ENCODE data around the gene CABP1. TPM values are rescaled to one million over a fixed set of nuclear protein-coding genes. Genes with fewer than 3 reads are reported as not detected.

CABP1 gene
- total RNA-seq = 1 to 10 TPM in 1 of 4 donors, not detected in 3; 1.3 TPM

DNA sequence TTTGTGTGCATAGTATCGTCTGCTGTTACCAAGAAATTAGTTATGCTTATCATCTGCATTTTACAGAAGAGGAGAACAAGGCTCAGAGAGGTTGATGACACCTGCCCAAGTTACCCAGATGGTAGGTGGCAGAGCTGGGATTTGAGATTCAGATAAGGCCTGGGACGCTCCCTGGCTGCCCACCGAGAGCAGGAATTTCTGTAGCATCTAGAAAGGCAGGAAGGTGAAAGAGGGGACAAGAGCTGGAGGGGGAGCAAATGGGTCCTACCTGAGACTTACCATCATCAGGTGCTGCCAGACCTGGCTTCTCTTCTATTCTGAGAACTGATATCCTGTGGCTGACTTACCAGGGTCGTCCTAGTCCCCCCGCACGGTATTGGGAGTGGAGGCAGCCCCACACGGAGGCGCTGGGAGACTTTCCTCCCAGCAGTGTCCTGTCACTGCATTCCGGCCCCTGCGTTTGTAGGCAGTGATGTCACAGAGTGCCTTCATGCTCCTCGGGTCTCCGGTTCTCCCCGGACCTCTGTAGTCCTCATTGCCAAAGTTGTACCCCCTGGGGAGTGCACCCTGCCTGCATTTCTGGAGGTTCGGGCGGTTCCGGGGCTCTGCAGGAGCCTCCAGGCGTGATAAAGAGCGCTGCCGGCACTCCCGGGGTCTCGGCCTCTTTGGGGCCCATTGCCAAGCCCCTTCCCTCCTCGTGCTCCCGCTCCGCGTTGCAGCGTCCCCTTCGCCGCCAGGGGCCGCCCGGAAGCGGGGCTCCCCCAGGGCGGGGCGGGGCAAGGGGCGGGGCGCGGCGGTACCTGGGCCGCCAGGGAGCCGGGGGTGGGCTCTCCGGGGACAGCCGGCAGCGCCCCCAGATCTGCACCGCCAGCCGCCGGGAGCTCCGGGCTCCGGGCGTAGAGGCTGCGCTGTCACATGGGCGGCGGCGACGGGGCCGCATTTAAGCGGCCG is at the start of gene CABP1:
Gene CABP1, plus strand, starts transcription at position 856 of the 951 bp plus-strand sequence. Its CDS starts 60 bp downstream, at position 916.
- TF ChIP-seq, protein P1, sequence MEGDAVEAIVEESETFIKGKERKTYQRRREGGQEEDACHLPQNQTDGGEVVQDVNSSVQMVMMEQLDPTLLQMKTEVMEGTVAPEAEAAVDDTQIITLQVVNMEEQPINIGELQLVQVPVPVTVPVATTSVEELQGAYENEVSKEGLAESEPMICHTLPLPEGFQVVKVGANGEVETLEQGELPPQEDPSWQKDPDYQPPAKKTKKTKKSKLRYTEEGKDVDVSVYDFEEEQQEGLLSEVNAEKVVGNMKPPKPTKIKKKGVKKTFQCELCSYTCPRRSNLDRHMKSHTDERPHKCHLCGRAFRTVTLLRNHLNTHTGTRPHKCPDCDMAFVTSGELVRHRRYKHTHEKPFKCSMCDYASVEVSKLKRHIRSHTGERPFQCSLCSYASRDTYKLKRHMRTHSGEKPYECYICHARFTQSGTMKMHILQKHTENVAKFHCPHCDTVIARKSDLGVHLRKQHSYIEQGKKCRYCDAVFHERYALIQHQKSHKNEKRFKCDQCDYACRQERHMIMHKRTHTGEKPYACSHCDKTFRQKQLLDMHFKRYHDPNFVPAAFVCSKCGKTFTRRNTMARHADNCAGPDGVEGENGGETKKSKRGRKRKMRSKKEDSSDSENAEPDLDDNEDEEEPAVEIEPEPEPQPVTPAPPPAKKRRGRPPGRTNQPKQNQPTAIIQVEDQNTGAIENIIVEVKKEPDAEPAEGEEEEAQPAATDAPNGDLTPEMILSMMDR (IDR thresholded peaks at IDR 0.05; ENCODE audit: low read depth) = no peak

DNA sequence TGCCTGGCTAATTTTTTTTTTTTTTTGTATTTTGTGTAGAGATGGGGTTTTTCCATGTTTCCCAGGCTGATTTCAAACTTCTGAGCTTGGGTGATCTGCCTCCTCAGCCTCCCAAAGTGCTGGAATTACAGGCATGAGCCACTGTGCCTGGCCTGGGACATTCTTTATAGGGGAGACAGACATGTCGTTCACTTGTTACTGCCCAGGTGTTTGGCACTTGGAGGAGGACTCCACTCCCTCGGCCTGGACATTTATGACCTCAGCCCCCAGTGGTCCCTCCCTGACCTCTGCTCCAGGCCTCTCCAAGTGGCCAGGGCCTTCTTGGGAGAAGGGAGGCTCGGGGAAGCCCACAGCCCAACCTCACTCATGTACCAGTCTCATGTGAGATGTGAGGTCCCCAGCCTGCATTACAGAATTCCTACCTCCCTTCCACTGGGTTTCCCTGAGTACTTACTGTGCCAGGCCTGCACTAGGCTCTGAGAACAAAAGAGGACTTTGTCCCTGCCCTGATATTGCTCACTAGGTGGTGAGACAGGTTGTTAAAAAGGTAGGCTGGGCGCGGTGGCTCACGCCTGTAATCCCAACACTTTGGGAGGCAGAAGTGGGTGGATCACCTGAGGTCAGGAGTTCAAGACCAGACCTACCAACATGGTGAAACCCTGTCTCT is 49.6 kb upstream of the CABP1 start:
- TF ChIP-seq, protein P1 (IDR thresholded peaks at IDR 0.05; ENCODE audit: low read depth) = no peak

- TF ChIP-seq, protein P1 (IDR thresholded peaks at IDR 0.05; ENCODE audit: low read depth) = no peak
Observed at GRCh38 chr12:120592121-120593049, 48.0 kb upstream of the CABP1 start.

DNA sequence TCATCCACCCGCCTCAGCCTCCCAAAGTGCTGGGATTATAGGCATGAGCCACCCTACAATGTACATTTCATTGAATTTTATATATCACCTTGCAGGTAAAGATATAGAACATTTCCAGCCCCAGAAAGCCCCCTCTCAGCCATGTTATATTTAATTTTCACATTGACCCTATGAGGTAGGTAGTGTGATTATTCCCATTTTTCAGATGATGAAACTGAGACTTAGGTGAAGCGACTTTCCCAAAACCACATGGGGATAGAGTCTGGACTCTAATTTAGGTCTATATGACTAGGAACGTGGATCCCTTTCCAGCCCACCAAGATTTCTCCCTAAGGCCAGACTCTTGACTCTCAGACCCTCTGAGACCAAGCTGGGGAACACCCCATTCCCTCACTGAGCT is 43.5 kb upstream of the CABP1 start:
- TF ChIP-seq, protein P1 (IDR thresholded peaks at IDR 0.05; ENCODE audit: low read depth) = no peak

GRCh38 chr12:120597861-120598260 is 42.6 kb upstream of the CABP1 start:
- TF ChIP-seq, protein P1 (IDR thresholded peaks at IDR 0.05; ENCODE audit: low read depth) = no peak

- TF ChIP-seq, protein P1 (IDR thresholded peaks at IDR 0.05; ENCODE audit: low read depth) = no peak
Observed at GRCh38 chr12:120598674-120599463, 41.6 kb upstream of the CABP1 start.
